Kidney epithelial cell (primary cell): Measurements from ENCODE around the gene SPDL1. TPM values are rescaled to one million over a fixed set of nuclear protein-coding genes. Genes with fewer than 3 reads are reported as not detected.
A peak's percentile ranks its signal among the peaks of the same experiment; 100 is the strongest.

ENCODE experiments used
- DNase-seq: peaks from one replicate; pipeline ENCODE4 v3.0.0-alpha.2; 2010; ENCODE audit warnings: low read depth
- H3K27me3 ChIP-seq: 2 replicates; pipeline ENCODE4 v1.6.0; 2011; ENCODE audit warnings: low read length; ENCODE audit not compliant: control insufficient read depth, insufficient read depth
- H3K36me3 ChIP-seq: 2 replicates; pipeline ENCODE4 v1.5.1; 2011; ENCODE audit warnings: low read length; ENCODE audit not compliant: control insufficient read depth, insufficient read depth
- H3K4me3 ChIP-seq: 2 replicates; pipeline ENCODE4 v1.5.1; 2011; ENCODE audit warnings: low read depth, mild to moderate bottlenecking, control low read depth, low read length
- total RNA-seq: library from RNA; depleted of rRNA; stranded (reverse); fragments of >200 nt; gene quantifications from 2 replicates; pipeline ENCODE4 v1.2.3, GENCODE V29; 2015
- TF ChIP-seq, protein P1 (sequence below): IDR thresholded peaks from 2 replicates; pipeline ENCODE4 v1.5.1; 2011; ENCODE audit warnings: mild to moderate bottlenecking, moderate library complexity, low read length, control low read depth, inconsistent platforms; ENCODE audit not compliant: insufficient read depth, poor library complexity, severe bottlenecking

The SPDL1 gene, protein sequence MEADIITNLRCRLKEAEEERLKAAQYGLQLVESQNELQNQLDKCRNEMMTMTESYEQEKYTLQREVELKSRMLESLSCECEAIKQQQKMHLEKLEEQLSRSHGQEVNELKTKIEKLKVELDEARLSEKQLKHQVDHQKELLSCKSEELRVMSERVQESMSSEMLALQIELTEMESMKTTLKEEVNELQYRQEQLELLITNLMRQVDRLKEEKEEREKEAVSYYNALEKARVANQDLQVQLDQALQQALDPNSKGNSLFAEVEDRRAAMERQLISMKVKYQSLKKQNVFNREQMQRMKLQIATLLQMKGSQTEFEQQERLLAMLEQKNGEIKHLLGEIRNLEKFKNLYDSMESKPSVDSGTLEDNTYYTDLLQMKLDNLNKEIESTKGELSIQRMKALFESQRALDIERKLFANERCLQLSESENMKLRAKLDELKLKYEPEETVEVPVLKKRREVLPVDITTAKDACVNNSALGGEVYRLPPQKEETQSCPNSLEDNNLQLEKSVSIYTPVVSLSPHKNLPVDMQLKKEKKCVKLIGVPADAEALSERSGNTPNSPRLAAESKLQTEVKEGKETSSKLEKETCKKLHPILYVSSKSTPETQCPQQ
- total RNA-seq, result 17.9 and 64.3 TPM in 2 replicates

GRCh38 chr5:169583424-169584220 is at the start of gene SPDL1:
Gene SPDL1, plus strand, starts transcription at chr5:169583773. Its CDS starts 4,644 bp downstream, at chr5:169588417.
- peak; percentile 88 for DNase-seq
- TF ChIP-seq, protein P1, sequence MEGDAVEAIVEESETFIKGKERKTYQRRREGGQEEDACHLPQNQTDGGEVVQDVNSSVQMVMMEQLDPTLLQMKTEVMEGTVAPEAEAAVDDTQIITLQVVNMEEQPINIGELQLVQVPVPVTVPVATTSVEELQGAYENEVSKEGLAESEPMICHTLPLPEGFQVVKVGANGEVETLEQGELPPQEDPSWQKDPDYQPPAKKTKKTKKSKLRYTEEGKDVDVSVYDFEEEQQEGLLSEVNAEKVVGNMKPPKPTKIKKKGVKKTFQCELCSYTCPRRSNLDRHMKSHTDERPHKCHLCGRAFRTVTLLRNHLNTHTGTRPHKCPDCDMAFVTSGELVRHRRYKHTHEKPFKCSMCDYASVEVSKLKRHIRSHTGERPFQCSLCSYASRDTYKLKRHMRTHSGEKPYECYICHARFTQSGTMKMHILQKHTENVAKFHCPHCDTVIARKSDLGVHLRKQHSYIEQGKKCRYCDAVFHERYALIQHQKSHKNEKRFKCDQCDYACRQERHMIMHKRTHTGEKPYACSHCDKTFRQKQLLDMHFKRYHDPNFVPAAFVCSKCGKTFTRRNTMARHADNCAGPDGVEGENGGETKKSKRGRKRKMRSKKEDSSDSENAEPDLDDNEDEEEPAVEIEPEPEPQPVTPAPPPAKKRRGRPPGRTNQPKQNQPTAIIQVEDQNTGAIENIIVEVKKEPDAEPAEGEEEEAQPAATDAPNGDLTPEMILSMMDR, result no peak
- H3K36me3 ChIP-seq, result no peaks in the 10 kb centered on the region
- peak within 1 kb of the TSS; percentile 98 for H3K4me3 ChIP-seq
- H3K27me3 ChIP-seq, result no peaks in the 10 kb centered on the region

DNA sequence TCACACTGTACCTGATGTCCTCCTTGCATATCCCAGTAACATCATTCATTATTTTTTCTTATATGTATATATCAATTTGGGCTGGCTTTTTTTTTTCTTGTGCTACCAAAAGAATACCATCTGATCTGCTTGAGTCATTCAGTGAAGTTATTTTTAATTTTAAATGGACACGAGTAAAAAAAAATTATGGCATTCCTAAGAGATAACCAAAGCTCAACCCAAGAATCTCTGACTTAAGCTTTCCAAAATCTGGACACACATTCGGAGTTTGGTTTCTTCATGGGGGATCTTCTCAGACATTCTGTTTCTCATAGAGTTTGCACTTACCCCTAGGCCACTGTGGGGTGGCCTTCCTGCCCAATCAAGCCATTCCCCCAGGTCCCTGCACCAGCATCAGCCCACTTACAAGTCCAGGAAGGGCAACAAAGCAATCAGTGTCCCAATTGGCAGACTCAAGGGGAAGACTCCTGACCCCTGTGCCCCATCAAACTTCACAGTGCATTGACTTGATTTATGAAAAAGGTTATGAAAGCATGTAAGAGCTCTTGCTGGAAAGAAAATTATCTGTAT is 49.2 kb upstream of the SPDL1 start:
- no peak for DNase-seq
- Histone ChIP-seq H3K27me3 (no peaks in the 10 kb centered on the region), H3K36me3 (no peaks in the 10 kb centered on the region), H3K4me3 (no peak overlapping the region)
- TF ChIP-seq, protein P1, result no peak

- DNase-seq, result no peak
- Histone ChIP-seq H3K4me3 (no peak overlapping the region), H3K36me3 (no peaks in the 10 kb centered on the region), H3K27me3 (no peaks in the 10 kb centered on the region)
- TF ChIP-seq, protein P1, result no peak
These were observed 48.6 kb upstream of the SPDL1 start for GRCh38 chr5:169534939-169535338.

GRCh38 chr5:169538944-169539343 is 44.6 kb upstream of the SPDL1 start:
- TF ChIP-seq, protein P1, result no peak
- H3K27me3 ChIP-seq, result no peaks in the 10 kb centered on the region
- no peak for DNase-seq
- no peaks in the 10 kb centered on the region for H3K36me3 ChIP-seq
- H3K4me3 ChIP-seq, result no peak overlapping the region

- no peak for DNase-seq
- no peak overlapping the region for H3K4me3 ChIP-seq
- H3K36me3 ChIP-seq, result no peaks in the 10 kb centered on the region
- H3K27me3 ChIP-seq, result no peaks in the 10 kb centered on the region
- TF ChIP-seq, protein P1, result no peak
These were observed 40.8 kb upstream of the SPDL1 start for GRCh38 chr5:169542811-169543210.
